HepG2 (cell line): Measurements from ENCODE around the gene ZDHHC7. TPM values are rescaled to one million over a fixed set of nuclear protein-coding genes. Genes with fewer than 3 reads are reported as not detected.

Source experiments
- E2F5 ChIP-seq: sonication (generic); formaldehyde crosslinking; conservative IDR thresholded peaks from 2 replicates; pipeline ENCODE4 v1.4.0; 2020; ENCODE audit warnings: missing genetic modification reagents
- FOXM1 ChIP-seq: sonication (generic); formaldehyde crosslinking; IDR thresholded peaks from 2 replicates; pipeline ENCODE4 v1.5.0; 2020; ENCODE audit warnings: missing genetic modification reagents
- GLMP ChIP-seq: sonication (generic); formaldehyde crosslinking; IDR thresholded peaks from 2 replicates; pipeline ENCODE4 v1.9.0; 2021; ENCODE audit warnings: missing genetic modification reagents, mild to moderate bottlenecking, borderline replicate concordance
- IRF9 ChIP-seq: sonication (generic); formaldehyde crosslinking; IDR thresholded peaks from 2 replicates; pipeline ENCODE4 v1.8.0; 2022; ENCODE audit warnings: missing genetic modification reagents, mild to moderate bottlenecking, borderline replicate concordance
- ISX ChIP-seq: sonication (generic); formaldehyde crosslinking; conservative IDR thresholded peaks from 2 replicates; pipeline ENCODE4 v1.5.0; 2020; ENCODE audit warnings: missing genetic modification reagents
- KDM3A ChIP-seq: IDR thresholded peaks from 2 replicates; pipeline ENCODE4 v1.6.1; 2018; ENCODE audit warnings: low read depth, missing compliant biosample characterization
- MEF2D ChIP-seq: sonication (generic); formaldehyde crosslinking; IDR thresholded peaks from 2 replicates; pipeline ENCODE4 v1.5.1; 2020; ENCODE audit warnings: mild to moderate bottlenecking, missing genetic modification reagents
- NRL ChIP-seq: sonication (generic); formaldehyde crosslinking; IDR thresholded peaks from 2 replicates; pipeline ENCODE4 v1.5.0; 2020; ENCODE audit warnings: missing genetic modification reagents, mild to moderate bottlenecking, moderate library complexity, borderline replicate concordance
- PCBP1 ChIP-seq: fragments of 200-400 bp; formaldehyde crosslinking; IDR thresholded peaks from 2 replicates; pipeline ENCODE4 v1.6.1; 2017; ENCODE audit warnings: mild to moderate bottlenecking, low read depth, low read length, borderline replicate concordance
- RCOR2 ChIP-seq: IDR thresholded peaks from 2 replicates; pipeline ENCODE4 v1.6.1; 2016; ENCODE audit warnings: missing biosample characterization, missing genetic modification reagents
- RNF219 ChIP-seq: sonication (generic); formaldehyde crosslinking; IDR thresholded peaks from 2 replicates; pipeline ENCODE4 v1.5.0; 2020; ENCODE audit warnings: mild to moderate bottlenecking, missing genetic modification reagents
- STAG1 ChIP-seq: sonication (generic); formaldehyde crosslinking; IDR thresholded peaks from 2 replicates; pipeline ENCODE4 v1.4.0; 2020; ENCODE audit warnings: missing genetic modification reagents
- THRA ChIP-seq: sonication (generic); formaldehyde crosslinking; IDR thresholded peaks from 2 replicates; pipeline ENCODE4 v1.4.0; 2020; ENCODE audit warnings: missing genetic modification reagents, borderline replicate concordance
- ZBTB38 ChIP-seq: sonication (generic); formaldehyde crosslinking; IDR thresholded peaks from 2 replicates; pipeline ENCODE4 v1.5.1; 2020; ENCODE audit warnings: mild to moderate bottlenecking, missing genetic modification reagents
- ZBTB44 ChIP-seq: sonication (generic); formaldehyde crosslinking; IDR thresholded peaks from 2 replicates; pipeline ENCODE4 v1.4.0; 2020; ENCODE audit warnings: missing genetic modification reagents
- ZC3H13 ChIP-seq: sonication (generic); formaldehyde crosslinking; IDR thresholded peaks from 2 replicates; pipeline ENCODE4 v1.8.1; 2023; ENCODE audit warnings: mild to moderate bottlenecking, missing genetic modification reagents, moderate library complexity
- ZFP36L1 ChIP-seq: sonication (generic); formaldehyde crosslinking; IDR thresholded peaks from 2 replicates; pipeline ENCODE4 v1.8.0; 2022; ENCODE audit warnings: mild to moderate bottlenecking, missing genetic modification reagents, moderate library complexity
- ZFP90 ChIP-seq: sonication (generic); formaldehyde crosslinking; IDR thresholded peaks from 2 replicates; pipeline ENCODE4 v1.8.0; 2022; ENCODE audit warnings: missing genetic modification reagents, mild to moderate bottlenecking, inconsistent platforms, borderline replicate concordance
- ZNF224 ChIP-seq: sonication (generic); formaldehyde crosslinking; IDR thresholded peaks from 2 replicates; pipeline ENCODE4 v1.5.0; 2020; ENCODE audit warnings: mild to moderate bottlenecking, missing genetic modification reagents
- ZNF253 ChIP-seq: sonication (generic); formaldehyde crosslinking; IDR thresholded peaks from 2 replicates; pipeline ENCODE4 v1.8.0; 2022; ENCODE audit warnings: mild to moderate bottlenecking, missing genetic modification reagents, borderline replicate concordance
- ZNF263 ChIP-seq: sonication (generic); formaldehyde crosslinking; IDR thresholded peaks from 2 replicates; pipeline ENCODE4 v1.4.0; 2020; ENCODE audit warnings: missing genetic modification reagents
- ZNF567 ChIP-seq: sonication (generic); formaldehyde crosslinking; IDR thresholded peaks from 2 replicates; pipeline ENCODE4 v1.8.1; 2023; ENCODE audit warnings: mild to moderate bottlenecking, missing genetic modification reagents, borderline replicate concordance
- ZNF672 ChIP-seq: sonication (generic); formaldehyde crosslinking; IDR thresholded peaks from 2 replicates; pipeline ENCODE4 v1.8.1; 2022; ENCODE audit warnings: missing genetic modification reagents
- polyA plus RNA-seq, 8 experiments: library from polyadenylated mRNA; depleted of rRNA in 3 of 8; stranded (reverse) in 7 of 8; unstranded in 1 of 8; fragments of >200 nt; fragmentation: Illumina TruSeq in 4 of 8; extraction: Trizol in 4 of 8; gene quantifications; 2 replicates each; pipeline versions ENCODE4 v1.2.1 to v1.2.3, GENCODE V29; 2011 to 2016; ENCODE audit warnings: low read depth in 4 of 8, missing spikeins in 1 of 8, mixed read lengths in 1 of 8; ENCODE audit not compliant: insufficient read depth in 1 of 8
- total RNA-seq, 5 experiments: library from RNA; depleted of rRNA; stranded (reverse); fragments of >200 nt; fragmentation: Illumina TruSeq; extraction: Trizol; gene quantifications; 2 replicates each; pipeline ENCODE4 v1.2.3, GENCODE V29; 2016; ENCODE audit warnings: low read depth in 1 of 5

ZDHHC7 gene
- total and polyA plus RNA-seq, 2 of the 13 experiments (the other 11 are each of a cell fraction or from before 2014, with no cell fraction given), result 46.8 to 67.6 TPM

GRCh38 chr16:84999200-84999599, 12.1 kb downstream of the ZDHHC7 start (continued):
- no peak for TF ChIP-seq ZNF567
- no peak for TF ChIP-seq ZNF672 (CRISPR knock-in tag)
- TF ChIP-seq FOXM1 (CRISPR knock-in tag), result no peak
- TF ChIP-seq ZBTB38 (CRISPR knock-in tag), result no peak
- no peak for TF ChIP-seq KDM3A (CRISPR knock-in tag)
- no peak for TF ChIP-seq ZFP90 (CRISPR knock-in tag)
- TF ChIP-seq ZFP36L1 (CRISPR knock-in tag), result no peak
- TF ChIP-seq STAG1, result no peak
- TF ChIP-seq ZBTB44 (CRISPR knock-in tag), result no peak
- TF ChIP-seq ZNF253 (CRISPR knock-in tag), result no peak
- no peak for TF ChIP-seq ZC3H13 (CRISPR knock-in tag)
- no peak for TF ChIP-seq PCBP1
- no peak for TF ChIP-seq NRL (CRISPR knock-in tag)
- TF ChIP-seq ISX, result no peak
- TF ChIP-seq GLMP (CRISPR knock-in tag), result no peak
- no peak for TF ChIP-seq E2F5 (CRISPR knock-in tag)
- no peak for TF ChIP-seq ZNF224
- TF ChIP-seq ZNF263 (CRISPR knock-in tag), result no peak
- TF ChIP-seq MEF2D (CRISPR knock-in tag), result no peak
- TF ChIP-seq IRF9 (CRISPR knock-in tag), result no peak
- no peak for TF ChIP-seq RCOR2 (CRISPR knock-in tag)
- no peak for TF ChIP-seq RNF219 (CRISPR knock-in tag)
- TF ChIP-seq THRA (CRISPR knock-in tag), result no peak
